T47D (cell line): ENCODE results near the gene QRICH2.
"Not testable (repeated sequence)": the region's sequence is repeated elsewhere in the genome, so short reads cannot be mapped to it uniquely, and the experiment has no call there.

Source experiments
- DNase-seq, 2 experiments: peaks; one replicate each; pipeline versions ENCODE4 v3.0.0 to v3.0.0-alpha.2; 2011 to 2012; ENCODE audit warnings: low read depth in 1 of 2, low spot score in 1 of 2
- JUND ChIP-seq: IDR thresholded peaks from 2 replicates; pipeline ENCODE4 v1.6.1; 2012; ENCODE audit warnings: low read depth
- in situ Hi-C: cut with HindIII; loops from 2 replicates; pipeline ENCODE4 v1.10.0; 2016; ENCODE audit warnings: low sequenced_read_pairs, low pct_unique_long_range_greater_than_20kb

The QRICH2 gene

GRCh38 chr17:76312735-76313134 is 4.7 kb upstream of the QRICH2 start:
- in situ Hi-C loops = no loop called here
- no peak for TF ChIP-seq JUND

GRCh38 chr17:76309461-76309860 is 1.4 kb upstream of the QRICH2 start:
- no peak for TF ChIP-seq JUND
- no peak for DNase-seq
- in situ Hi-C loops = no loop called here

More at GRCh38 chr17:76312735-76313134, 4.7 kb upstream of the QRICH2 start:
- no peak for DNase-seq

- in situ Hi-C loops = no loop called here
- TF ChIP-seq JUND = no peak
- DNase-seq = no peak
Measured at GRCh38 chr17:76307299-76307965, 644 bp downstream of the QRICH2 start.

DNA sequence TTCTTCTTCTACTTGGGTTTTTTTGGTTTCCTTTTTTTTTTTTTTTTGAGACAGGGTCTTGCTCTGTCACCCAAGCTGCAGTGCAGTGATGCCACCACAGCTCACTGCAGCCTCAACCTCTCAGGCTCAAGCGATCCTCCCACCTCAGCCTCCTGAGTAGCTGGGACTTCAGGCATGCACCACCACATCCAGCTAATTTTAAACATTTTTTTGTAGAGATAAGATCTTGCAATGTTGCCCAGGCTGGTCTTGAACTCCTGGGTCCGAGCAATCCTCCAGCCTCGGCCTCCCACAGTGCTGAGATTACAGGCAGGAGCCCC is 3.0 kb downstream of the QRICH2 start:
- DNase-seq, in situ Hi-C loops: not testable (repeated sequence)

DNA sequence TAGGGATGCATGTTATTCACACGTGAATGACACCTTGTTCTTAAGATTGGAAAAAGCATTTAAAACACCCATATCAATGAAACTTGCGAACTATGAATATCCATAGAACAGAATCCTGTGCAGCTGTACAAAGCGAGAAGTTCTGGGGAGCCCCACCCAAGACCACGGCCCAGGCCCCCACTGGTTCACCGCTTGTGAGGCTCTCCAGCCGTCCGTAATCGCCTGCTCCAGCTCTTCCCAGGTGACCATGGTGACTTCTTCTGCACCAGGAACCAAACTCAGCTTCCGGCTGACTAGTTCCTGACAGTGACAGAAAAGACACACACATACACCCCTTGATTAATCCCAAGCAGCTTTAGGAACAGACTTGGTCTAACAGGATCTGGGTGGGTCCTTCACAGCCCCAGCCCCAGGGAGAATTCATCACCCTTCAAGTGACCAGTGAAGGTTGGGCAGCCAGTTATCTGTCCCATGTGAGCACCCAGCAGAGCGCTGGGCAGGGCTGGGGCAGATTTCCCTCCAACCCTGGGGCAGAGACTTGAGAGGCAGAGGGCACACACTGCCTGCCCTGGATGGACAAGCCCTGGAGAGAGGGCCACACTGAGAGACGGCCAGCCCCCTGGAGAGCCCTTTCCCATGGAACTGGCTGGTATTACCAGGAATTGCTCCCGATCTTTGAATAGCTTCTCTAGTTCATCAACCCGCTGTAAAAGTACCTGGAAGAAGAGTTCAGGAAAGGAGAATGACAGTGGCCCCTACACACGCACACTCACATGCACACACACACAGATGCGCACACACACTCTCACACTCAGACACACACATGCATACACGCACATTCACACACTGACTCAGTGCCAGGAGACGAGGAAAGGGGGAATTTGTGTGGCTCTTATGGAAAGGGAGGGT is 3.6 kb downstream of the QRICH2 start:
- in situ Hi-C loops = no loop called here
- no peak for TF ChIP-seq JUND
- no peak for DNase-seq

DNA sequence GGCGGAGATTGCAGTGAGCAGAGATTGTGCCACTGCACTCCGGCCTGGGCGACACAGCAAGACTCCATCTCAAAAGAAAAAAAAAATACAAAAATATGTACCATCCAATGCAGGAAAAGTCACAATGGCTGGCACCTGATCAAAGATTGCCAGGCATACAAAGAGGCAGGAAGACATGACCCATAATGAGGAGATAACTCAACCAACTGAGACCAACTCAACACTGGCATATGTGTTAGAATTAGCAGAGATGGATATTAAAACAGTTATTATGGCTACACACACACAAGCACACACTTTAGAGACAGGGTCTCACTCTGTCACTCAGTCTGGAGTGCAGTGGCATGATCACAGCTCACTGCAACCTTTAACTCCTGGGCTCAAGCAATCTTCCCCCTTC is 10.6 kb downstream of the QRICH2 start:
- in situ Hi-C loops = no loop called here
- no peak for TF ChIP-seq JUND

GRCh38 chr17:76296889-76297288 is 11.2 kb downstream of the QRICH2 start:
- in situ Hi-C loops = no loop called here
- no peak for DNase-seq
- no peak for TF ChIP-seq JUND

More for the DNA sequence above, 10.6 kb downstream of the QRICH2 start:
- DNase-seq = no peak

GRCh38 chr17:76296186-76296585 is 11.9 kb downstream of the QRICH2 start:
- in situ Hi-C loops = no loop called here
- no peak for DNase-seq
- TF ChIP-seq JUND = no peak

GRCh38 chr17:76293106-76293505 is 15.0 kb downstream of the QRICH2 start:
- in situ Hi-C loops = no loop called here
- no peak for DNase-seq
- TF ChIP-seq JUND = no peak

- in situ Hi-C loops = no loop called here
- DNase-seq = no peak
- TF ChIP-seq JUND = no peak
Measured at GRCh38 chr17:76292567-76292966, 15.5 kb downstream of the QRICH2 start.

DNA sequence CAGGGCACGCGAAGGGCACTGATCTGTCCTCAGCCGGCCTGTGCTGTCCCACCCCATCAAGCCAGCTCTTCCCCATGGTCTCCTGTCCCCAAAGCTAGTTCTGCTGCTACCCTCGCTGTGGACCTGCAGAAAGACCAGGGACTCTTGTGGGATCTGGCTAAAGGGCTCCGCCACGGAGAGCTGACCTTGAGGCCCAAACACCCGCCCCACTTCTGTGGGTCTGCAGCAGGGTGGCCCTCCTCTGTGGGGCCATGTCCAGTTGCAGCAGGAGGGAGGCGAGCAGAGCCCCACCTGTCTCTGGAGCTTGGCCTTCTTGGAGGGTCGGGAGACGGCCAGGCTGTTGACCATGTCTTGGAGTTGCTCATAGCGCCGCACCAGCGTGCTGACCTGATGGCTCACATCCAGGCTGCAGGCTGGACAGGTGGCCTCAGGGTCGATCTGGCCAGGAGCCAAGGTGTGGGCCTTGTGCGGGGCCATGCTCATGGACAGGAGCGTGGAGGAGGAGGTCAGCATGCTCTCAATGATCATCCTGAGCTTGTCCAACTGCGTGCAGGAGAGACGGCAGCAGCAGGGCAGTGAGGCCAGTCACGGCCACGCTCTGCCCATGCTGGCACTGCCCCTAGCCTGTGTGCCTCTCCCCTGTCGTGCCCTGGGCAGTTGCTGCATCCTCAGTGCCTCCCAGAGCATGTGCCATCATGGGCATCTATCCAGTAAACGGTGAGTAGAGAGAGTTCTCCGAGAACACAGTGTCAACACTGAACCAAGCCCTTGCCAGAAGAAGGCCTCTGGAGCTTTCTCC is 26.3 kb downstream of the QRICH2 start:
- in situ Hi-C loops = no loop called here
- no peak for DNase-seq

GRCh38 chr17:76280650-76281049 is 27.4 kb downstream of the QRICH2 start:
- TF ChIP-seq JUND = no peak
- in situ Hi-C loops = no loop called here
- DNase-seq = no peak

More for the DNA sequence above, 26.3 kb downstream of the QRICH2 start:
- TF ChIP-seq JUND = no peak
